Stimulated activated naive CD8-positive, alpha-beta T cell treated with anti-CD3 and anti-CD28 coated beads, Interleukin-15, amount 100 ng/mL, for 72 hours (primary cell): ENCODE measurements around the gene TMEM109.

Source experiments
- ATAC-seq: fragments of 150-1000 bp; cut with Tn5 transposase; 2 replicates; pipeline ENCODE4 v1.10.0; 2021; ENCODE audit warnings: mild to moderate bottlenecking, moderate library complexity
- DNase-seq, 2 donors: peaks; one replicate each; pipeline ENCODE4 v3.0.0; 2021 to 2022
- H3K27ac Mint-ChIP-seq, 2 donors: one replicate each; pipeline ENCODE4 v1.8.0; 2022; ENCODE audit warnings: mild to moderate bottlenecking in 2 of 2, mixed read lengths in 2 of 2, moderate library complexity in 2 of 2
- H3K27me3 Mint-ChIP-seq: one replicate; pipeline ENCODE4 v1.8.0; 2022; ENCODE audit warnings: mixed read lengths
- H3K4me1 Mint-ChIP-seq: one replicate; pipeline ENCODE4 v1.8.0; 2022; ENCODE audit warnings: mild to moderate bottlenecking, mixed read lengths
- H3K4me3 Mint-ChIP-seq, 2 donors: one replicate each; pipeline ENCODE4 v1.8.0; 2022; ENCODE audit warnings: mild to moderate bottlenecking in 2 of 2, mixed read lengths in 2 of 2, moderate library complexity in 1 of 2
- H3K9me3 Mint-ChIP-seq, 2 donors: one replicate each; pipeline ENCODE4 v1.8.0; 2022; ENCODE audit warnings: mixed read lengths in 2 of 2

The TMEM109 gene

DNA sequence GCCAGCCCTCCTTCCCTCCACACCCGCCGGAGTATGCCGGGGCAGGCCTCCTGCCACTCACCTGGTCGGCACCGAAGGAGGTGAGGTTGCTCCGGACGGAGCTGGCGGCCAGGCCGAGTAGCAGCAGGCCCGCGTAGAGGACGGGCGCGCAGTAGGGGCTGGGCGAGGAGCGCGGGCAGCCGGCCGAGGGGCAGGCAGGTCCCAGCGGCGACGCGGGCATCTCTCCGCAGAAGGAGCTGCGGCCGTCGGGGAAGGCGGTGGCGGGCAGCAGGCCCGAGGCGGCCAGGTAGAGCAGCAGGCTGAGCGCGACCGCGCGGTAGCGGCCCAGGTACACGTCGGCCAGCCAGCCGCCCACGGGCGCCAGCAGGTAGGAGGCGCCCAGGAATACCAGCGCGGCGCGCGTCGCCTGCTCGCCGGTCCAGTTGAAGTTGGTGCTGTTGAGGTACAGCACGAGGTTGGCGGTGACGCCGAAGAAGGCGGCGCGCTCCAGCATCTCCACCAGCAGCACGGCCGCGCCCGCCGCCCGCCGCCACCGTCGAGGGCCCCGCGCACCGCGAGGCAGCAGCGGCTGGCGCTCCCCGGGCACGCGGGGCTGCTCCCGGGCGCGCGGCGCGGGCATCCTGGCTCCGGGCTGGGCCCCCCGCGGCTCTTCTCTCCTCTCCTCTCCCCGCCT lies 37.1 kb downstream of the TMEM109 start:
- no peaks in the 10 kb centered on the region for H3K9me3 Mint-ChIP-seq
- peaks cover 34% of the 10 kb centered on the region for H3K4me1 Mint-ChIP-seq
- ATAC-seq (peak; percentile 55), DNase-seq (peak in 1 of 2 donors; percentile 38)
- peak overlapping the region; percentile 83 to 87 for H3K4me3 Mint-ChIP-seq
- H3K27ac Mint-ChIP-seq = no peak overlapping the region
- H3K27me3 Mint-ChIP-seq = peaks cover 8% of the 10 kb centered on the region

DNA sequence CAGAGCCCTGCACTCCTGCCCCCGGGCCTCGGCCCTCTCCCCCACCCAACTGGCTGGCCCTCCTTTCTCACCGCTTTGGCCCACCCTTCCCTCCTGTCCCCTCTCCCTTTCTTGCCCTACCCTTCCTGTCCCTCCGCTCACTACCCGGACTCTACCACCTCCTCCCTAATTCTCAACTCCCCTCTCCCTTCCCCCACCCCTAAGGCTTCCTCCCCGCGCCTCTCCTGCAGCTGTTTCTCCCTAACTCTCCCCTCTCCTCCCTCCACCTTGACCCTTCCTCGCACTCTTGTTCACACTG lies 37.6 kb downstream of the TMEM109 start:
- H3K27me3 Mint-ChIP-seq = peaks cover 8% of the 10 kb centered on the region
- ATAC-seq = no peak
- H3K4me3 Mint-ChIP-seq = peak overlapping the region; percentile 83 to 87
- H3K9me3 Mint-ChIP-seq = no peaks in the 10 kb centered on the region
- H3K27ac Mint-ChIP-seq = peak overlapping the region; percentile 71 to 96
- H3K4me1 Mint-ChIP-seq = peaks cover 34% of the 10 kb centered on the region
- no peak for DNase-seq

DNA sequence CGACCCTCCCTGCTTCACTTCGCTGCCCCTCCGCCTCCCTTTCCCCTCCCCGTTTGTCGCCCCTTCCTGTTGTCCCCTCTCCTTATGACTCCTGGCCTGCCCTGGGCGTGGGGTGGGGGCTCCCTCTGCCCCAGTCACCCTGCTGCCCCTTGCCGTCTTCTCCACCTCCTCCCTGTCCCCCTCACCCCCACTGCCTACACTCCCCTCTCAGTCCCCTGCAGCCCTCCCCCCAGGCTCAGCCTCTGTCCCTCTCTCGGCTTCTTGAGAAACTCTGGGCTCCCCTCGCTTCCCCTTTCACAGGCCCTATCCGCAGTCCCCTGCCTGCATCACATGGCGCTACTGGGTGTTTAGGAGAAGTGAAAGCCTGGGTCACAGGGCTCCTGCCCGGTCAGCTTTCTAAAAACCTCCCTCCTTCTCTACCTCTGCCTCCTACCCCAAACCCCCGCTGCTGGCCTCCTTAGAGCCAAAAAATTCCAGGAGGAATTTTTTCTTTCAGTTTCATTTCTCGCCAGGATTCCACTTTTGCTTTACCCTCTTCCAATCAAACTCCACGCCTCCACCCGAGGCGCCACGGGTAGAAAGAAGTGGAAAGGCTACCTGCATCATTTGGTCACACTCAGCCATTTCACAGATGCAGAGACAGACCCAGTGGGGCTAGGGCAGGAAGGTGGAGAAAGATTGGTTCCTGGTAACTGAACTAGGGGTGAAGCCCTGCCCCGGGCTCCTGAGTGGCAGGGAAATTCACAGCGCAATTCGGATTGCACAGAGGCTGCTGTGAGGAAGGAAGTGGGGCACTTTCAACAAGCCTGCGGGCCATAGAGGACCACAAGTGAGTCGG lies 38.2 kb downstream of the TMEM109 start, which contains the start of gene SLC15A3:
Gene SLC15A3, minus strand, starts transcription at position 273 of the 838 bp plus-strand sequence. CDS start 625 bp downstream, outside the sequence.
- DNase-seq (peak; percentile 39 to 51), ATAC-seq (peak; percentile 84)
- H3K27ac Mint-ChIP-seq = peak within 1 kb of the TSS; percentile 81 to 96
- H3K4me3 Mint-ChIP-seq = peak within 1 kb of the TSS; percentile 83 to 87
- peaks cover 34% of the 10 kb centered on the region for H3K4me1 Mint-ChIP-seq
- no peaks in the 10 kb centered on the region for H3K9me3 Mint-ChIP-seq
- H3K27me3 Mint-ChIP-seq = peaks cover 8% of the 10 kb centered on the region

DNA sequence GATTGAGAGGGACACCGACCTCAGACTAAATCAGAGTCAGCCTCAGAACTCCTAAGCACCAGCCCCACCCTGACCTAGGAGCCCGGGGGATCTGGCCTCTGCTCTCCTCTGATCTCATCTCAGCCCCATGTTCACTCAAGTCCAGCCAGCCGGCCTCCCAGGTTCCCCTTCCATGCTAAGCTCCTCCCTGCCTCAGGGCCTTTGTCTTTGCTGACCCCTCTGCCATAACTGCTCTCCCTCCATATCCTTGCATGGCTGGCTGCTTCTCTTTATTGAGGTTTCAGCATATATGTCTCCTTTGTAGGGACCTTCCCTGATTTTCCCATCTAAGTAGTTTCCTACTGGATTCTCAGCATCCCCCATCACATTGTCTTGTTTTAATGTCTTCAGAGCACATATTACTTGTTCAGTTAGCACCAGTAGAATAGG lies 38.8 kb downstream of the TMEM109 start:
- peak overlapping the region in 1 of 2 donors; percentile 81 for H3K27ac Mint-ChIP-seq

GRCh38 chr11:60953781-60954180 lies 39.8 kb downstream of the TMEM109 start:
- peak overlapping the region in 1 of 2 donors; percentile 11 for H3K27ac Mint-ChIP-seq
- no peak for DNase-seq
- no peak overlapping the region for H3K4me3 Mint-ChIP-seq
- ATAC-seq = no peak
- peaks cover 30% of the 10 kb centered on the region for H3K4me1 Mint-ChIP-seq
- H3K27me3 Mint-ChIP-seq = peaks cover 8% of the 10 kb centered on the region
- H3K9me3 Mint-ChIP-seq = no peaks in the 10 kb centered on the region

More for the DNA sequence above, 38.8 kb downstream of the TMEM109 start:
- ATAC-seq = no peak
- DNase-seq = no peak
- Mint-ChIP-seq H3K4me3 (peak overlapping the region; percentile 83 to 87), H3K4me1 (peaks cover 34% of the 10 kb centered on the region), H3K27me3 (peaks cover 8% of the 10 kb centered on the region), H3K9me3 (no peaks in the 10 kb centered on the region)

GRCh38 chr11:60954421-60954820 lies 40.5 kb downstream of the TMEM109 start:
- H3K27me3 Mint-ChIP-seq = peaks cover 8% of the 10 kb centered on the region
- H3K27ac Mint-ChIP-seq = no peak overlapping the region
- H3K4me3 Mint-ChIP-seq = no peak overlapping the region
- DNase-seq = no peak
- H3K4me1 Mint-ChIP-seq = peaks cover 23% of the 10 kb centered on the region
- H3K9me3 Mint-ChIP-seq = no peaks in the 10 kb centered on the region
- ATAC-seq = no peak

- peaks cover 11% of the 10 kb centered on the region for H3K27me3 Mint-ChIP-seq
- H3K4me3 Mint-ChIP-seq = no peak overlapping the region
- no peaks in the 10 kb centered on the region for H3K9me3 Mint-ChIP-seq
- no peak overlapping the region for H3K27ac Mint-ChIP-seq
- DNase-seq (no peak), ATAC-seq (no peak)
- peaks cover 17% of the 10 kb centered on the region for H3K4me1 Mint-ChIP-seq
Measured at GRCh38 chr11:60955571-60955970, 41.6 kb downstream of the TMEM109 start.

- H3K4me3 Mint-ChIP-seq = no peak overlapping the region
- H3K4me1 Mint-ChIP-seq = peaks cover 9% of the 10 kb centered on the region
- DNase-seq (no peak), ATAC-seq (no peak)
- peaks cover 18% of the 10 kb centered on the region for H3K27me3 Mint-ChIP-seq
- no peak overlapping the region for H3K27ac Mint-ChIP-seq
- no peaks in the 10 kb centered on the region for H3K9me3 Mint-ChIP-seq
Measured at GRCh38 chr11:60957188-60957587, 43.2 kb downstream of the TMEM109 start.

DNA sequence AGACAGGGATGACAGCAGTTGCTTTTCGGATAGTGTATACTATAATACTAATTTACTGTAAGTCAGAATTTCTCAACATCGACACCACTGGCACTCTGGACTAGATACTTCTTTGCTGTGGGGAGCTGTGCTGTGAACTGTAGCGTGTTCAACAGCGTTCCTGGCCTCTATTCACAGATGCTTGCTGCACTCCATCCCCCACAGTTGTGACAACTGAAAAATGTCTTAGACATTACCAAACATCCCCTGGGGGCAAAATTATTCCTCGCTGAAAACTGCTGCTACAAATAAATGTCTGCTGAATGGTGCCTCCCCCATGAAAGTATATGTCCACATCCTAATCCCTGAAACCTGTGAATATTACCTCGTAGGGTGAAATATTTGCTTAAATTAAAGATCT lies 45.5 kb downstream of the TMEM109 start:
- H3K27me3 Mint-ChIP-seq = peaks cover 11% of the 10 kb centered on the region
- H3K4me1 Mint-ChIP-seq = no peaks in the 10 kb centered on the region
- DNase-seq = no peak
- ATAC-seq = no peak
- H3K4me3 Mint-ChIP-seq = no peak overlapping the region
- no peaks in the 10 kb centered on the region for H3K9me3 Mint-ChIP-seq
- H3K27ac Mint-ChIP-seq = no peak overlapping the region

GRCh38 chr11:60960405-60960804 lies 46.4 kb downstream of the TMEM109 start:
- no peak overlapping the region for H3K27ac Mint-ChIP-seq
- H3K4me3 Mint-ChIP-seq = no peak overlapping the region
- ATAC-seq = no peak

DNA sequence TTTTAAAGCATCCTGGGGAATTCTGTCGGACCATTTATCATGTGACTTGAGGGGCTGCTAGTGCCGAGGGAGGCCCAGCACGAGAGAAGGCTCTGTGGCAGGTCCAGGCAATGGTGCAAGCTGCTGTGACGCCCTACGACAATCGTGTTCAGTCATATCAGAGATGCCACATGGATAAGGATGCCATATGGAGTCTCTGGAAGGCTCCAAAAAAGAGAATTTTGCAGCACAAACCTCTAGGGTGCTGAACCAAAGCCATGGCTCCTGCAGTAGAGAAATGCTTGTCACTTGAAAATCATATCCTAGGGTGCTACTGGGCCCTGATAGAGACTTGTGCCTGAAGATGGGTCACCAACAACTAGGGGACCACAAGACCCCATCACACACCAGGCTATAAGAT lies 50.8 kb downstream of the TMEM109 start:
- Mint-ChIP-seq H3K4me3 (no peak overlapping the region), H3K27ac (no peak overlapping the region), H3K9me3 (peaks cover 0 to 7% of the 10 kb centered on the region in 2 donors), H3K4me1 (no peaks in the 10 kb centered on the region), H3K27me3 (peaks cover 11% of the 10 kb centered on the region)
- DNase-seq (no peak), ATAC-seq (no peak)

More at GRCh38 chr11:60960405-60960804, 46.4 kb downstream of the TMEM109 start:
- no peak for DNase-seq
- Mint-ChIP-seq H3K9me3 (no peaks in the 10 kb centered on the region), H3K4me1 (no peaks in the 10 kb centered on the region), H3K27me3 (peaks cover 11% of the 10 kb centered on the region)

GRCh38 chr11:60966890-60967289 lies 52.9 kb downstream of the TMEM109 start:
- ATAC-seq = no peak
- H3K9me3 Mint-ChIP-seq = peaks cover 0 to 7% of the 10 kb centered on the region in 2 donors
- H3K27ac Mint-ChIP-seq = no peak overlapping the region

GRCh38 chr11:60968223-60968622 lies 54.3 kb downstream of the TMEM109 start:
- Mint-ChIP-seq H3K27ac (no peak overlapping the region), H3K4me1 (peaks cover 18% of the 10 kb centered on the region), H3K27me3 (no peaks in the 10 kb centered on the region), H3K9me3 (peaks cover 0 to 7% of the 10 kb centered on the region in 2 donors), H3K4me3 (no peak overlapping the region)
- ATAC-seq (no peak), DNase-seq (no peak)

More at GRCh38 chr11:60966890-60967289, 52.9 kb downstream of the TMEM109 start:
- peaks cover 18% of the 10 kb centered on the region for H3K4me1 Mint-ChIP-seq
- H3K27me3 Mint-ChIP-seq = no peaks in the 10 kb centered on the region
- no peak overlapping the region for H3K4me3 Mint-ChIP-seq
- DNase-seq = no peak

GRCh38 chr11:60970369-60970774 lies 56.4 kb downstream of the TMEM109 start:
- peaks cover 0 to 7% of the 10 kb centered on the region in 2 donors for H3K9me3 Mint-ChIP-seq
- peak overlapping the region in 1 of 2 donors; percentile 70 for H3K27ac Mint-ChIP-seq
- peaks cover 37% of the 10 kb centered on the region for H3K4me1 Mint-ChIP-seq
- peak; percentile 65 for ATAC-seq
- peak; percentile 77 to 82 for DNase-seq
- H3K4me3 Mint-ChIP-seq = peak overlapping the region; percentile 90 to 91
- H3K27me3 Mint-ChIP-seq = no peaks in the 10 kb centered on the region

GRCh38 chr11:60970890-60971289 lies 56.9 kb downstream of the TMEM109 start:
- DNase-seq (no peak), ATAC-seq (no peak)
- Mint-ChIP-seq H3K27ac (peak overlapping the region in 1 of 2 donors; percentile 99), H3K27me3 (no peaks in the 10 kb centered on the region), H3K4me1 (peaks cover 39% of the 10 kb centered on the region), H3K4me3 (peak overlapping the region; percentile 90 to 91), H3K9me3 (peaks cover 0 to 7% of the 10 kb centered on the region in 2 donors)

DNA sequence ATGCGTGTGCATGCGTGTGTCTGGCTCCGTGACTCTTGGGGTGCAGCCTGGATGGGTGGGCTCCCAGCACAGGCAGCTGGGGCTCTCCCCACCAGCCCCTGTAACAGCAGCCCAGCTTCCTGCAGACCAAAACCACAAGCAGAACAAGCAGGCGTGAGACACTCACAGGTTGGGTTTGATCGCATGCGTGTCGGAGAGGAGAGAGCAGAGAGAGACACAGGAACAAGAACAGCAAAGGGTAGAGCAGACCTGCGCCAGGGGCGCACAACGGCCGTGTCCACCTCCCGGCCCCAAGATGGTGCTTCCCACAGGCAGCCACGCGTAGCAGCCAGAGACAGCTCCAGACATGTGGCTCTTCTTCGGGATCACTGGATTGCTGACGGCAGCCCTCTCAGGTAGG lies 57.6 kb downstream of the TMEM109 start, which contains the start of gene CD6:
Gene CD6, plus strand, starts transcription at position 161 of the 400 bp plus-strand sequence. Its CDS starts 186 bp downstream, at position 347.
- peaks cover 0 to 7% of the 10 kb centered on the region in 2 donors for H3K9me3 Mint-ChIP-seq
- H3K4me1 Mint-ChIP-seq = peaks cover 45% of the 10 kb centered on the region
- no peaks in the 10 kb centered on the region for H3K27me3 Mint-ChIP-seq
- ATAC-seq (peak; percentile 79), DNase-seq (peak; percentile 65 to 76)
- peak within 1 kb of the TSS; percentile 90 to 91 for H3K4me3 Mint-ChIP-seq
- H3K27ac Mint-ChIP-seq = peak within 1 kb of the TSS; percentile 97 to 99
